IMR-90 (cell line): ENCODE data around the gene ARID4B.

ENCODE experiments used
- CEBPB ChIP-seq: IDR thresholded peaks from 2 replicates; pipeline ENCODE4 v1.6.1; 2012; ENCODE audit warnings: low read depth, low read length, improper control_type of control experiment
- MAFK ChIP-seq: IDR thresholded peaks from 2 replicates; pipeline ENCODE4 v1.6.1; 2012; ENCODE audit warnings: low read depth, low read length, improper control_type of control experiment
- MAZ ChIP-seq: IDR thresholded peaks from 2 replicates; pipeline ENCODE4 v1.6.1; 2012; ENCODE audit warnings: low read depth, mild to moderate bottlenecking, low read length, improper control_type of control experiment, moderate library complexity, borderline replicate concordance
- MXI1 ChIP-seq: IDR thresholded peaks from 2 replicates; pipeline ENCODE4 v1.6.1; 2012; ENCODE audit warnings: low read depth, mild to moderate bottlenecking, low read length, moderate library complexity, borderline replicate concordance
- POLR2A ChIP-seq: IDR thresholded peaks from 2 replicates; pipeline ENCODE4 v1.6.1; 2012; ENCODE audit warnings: mild to moderate bottlenecking, low read depth, low read length
- RAD21 ChIP-seq: IDR thresholded peaks from 2 replicates; pipeline ENCODE4 v1.6.1; 2012; ENCODE audit warnings: low read length, improper control_type of control experiment
- RFX5 ChIP-seq: IDR thresholded peaks from 2 replicates; pipeline ENCODE4 v1.8.0; 2012; ENCODE audit warnings: low read depth, mild to moderate bottlenecking, low read length, moderate library complexity
- SMC3 ChIP-seq: fragments of 150-350 bp; IDR thresholded peaks from 2 replicates; pipeline ENCODE4 v1.6.1; 2016; ENCODE audit warnings: low read depth, mild to moderate bottlenecking, antibody characterized with exemption, low read length, moderate library complexity
- TF ChIP-seq, protein P1 (sequence below): conservative IDR thresholded peaks from 2 replicates; pipeline ENCODE4 v1.5.1; 2012; ENCODE audit warnings: mild to moderate bottlenecking, low read depth, low read length, improper control_type of control experiment
- TF ChIP-seq, protein P2 (sequence below): fragments of 150-350 bp; IDR thresholded peaks from 2 replicates; pipeline ENCODE4 v1.6.1; 2017; ENCODE audit warnings: mild to moderate bottlenecking, antibody characterized with exemption, low read length, low read depth
- TF ChIP-seq, protein P3 (sequence below): fragments of 150-350 bp; IDR thresholded peaks from 2 replicates; pipeline ENCODE4 v1.6.1; 2016; ENCODE audit warnings: low read depth, mild to moderate bottlenecking, low read length, moderate library complexity, borderline replicate concordance

DNA sequence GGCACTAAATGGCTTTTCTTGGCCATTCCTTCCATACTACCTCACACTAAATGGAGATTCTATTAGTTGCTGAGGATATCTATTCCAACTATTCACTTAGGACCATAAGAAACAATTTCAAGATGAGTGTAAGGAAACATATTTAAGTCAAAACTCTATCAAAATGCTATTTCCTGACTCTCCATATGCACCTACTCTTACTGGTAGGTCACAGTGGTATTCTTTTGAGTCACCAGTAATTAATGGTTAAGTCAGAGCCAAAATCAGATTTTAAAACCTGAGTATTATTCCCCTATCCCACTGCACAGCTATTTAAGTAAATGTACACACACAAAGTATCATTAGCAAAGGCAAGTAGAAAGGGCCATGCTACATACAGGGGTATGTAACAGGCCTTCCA lies 50.3 kb downstream of the ARID4B start:
- TF ChIP-seq MAFK (no peak), RAD21 (no peak), MXI1 (no peak), CEBPB (no peak), SMC3 (no peak), RFX5 (no peak), POLR2A (no peak), MAZ (no peak)
- TF ChIP-seq, protein P1, sequence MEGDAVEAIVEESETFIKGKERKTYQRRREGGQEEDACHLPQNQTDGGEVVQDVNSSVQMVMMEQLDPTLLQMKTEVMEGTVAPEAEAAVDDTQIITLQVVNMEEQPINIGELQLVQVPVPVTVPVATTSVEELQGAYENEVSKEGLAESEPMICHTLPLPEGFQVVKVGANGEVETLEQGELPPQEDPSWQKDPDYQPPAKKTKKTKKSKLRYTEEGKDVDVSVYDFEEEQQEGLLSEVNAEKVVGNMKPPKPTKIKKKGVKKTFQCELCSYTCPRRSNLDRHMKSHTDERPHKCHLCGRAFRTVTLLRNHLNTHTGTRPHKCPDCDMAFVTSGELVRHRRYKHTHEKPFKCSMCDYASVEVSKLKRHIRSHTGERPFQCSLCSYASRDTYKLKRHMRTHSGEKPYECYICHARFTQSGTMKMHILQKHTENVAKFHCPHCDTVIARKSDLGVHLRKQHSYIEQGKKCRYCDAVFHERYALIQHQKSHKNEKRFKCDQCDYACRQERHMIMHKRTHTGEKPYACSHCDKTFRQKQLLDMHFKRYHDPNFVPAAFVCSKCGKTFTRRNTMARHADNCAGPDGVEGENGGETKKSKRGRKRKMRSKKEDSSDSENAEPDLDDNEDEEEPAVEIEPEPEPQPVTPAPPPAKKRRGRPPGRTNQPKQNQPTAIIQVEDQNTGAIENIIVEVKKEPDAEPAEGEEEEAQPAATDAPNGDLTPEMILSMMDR, result no peak
- TF ChIP-seq, protein P2, sequence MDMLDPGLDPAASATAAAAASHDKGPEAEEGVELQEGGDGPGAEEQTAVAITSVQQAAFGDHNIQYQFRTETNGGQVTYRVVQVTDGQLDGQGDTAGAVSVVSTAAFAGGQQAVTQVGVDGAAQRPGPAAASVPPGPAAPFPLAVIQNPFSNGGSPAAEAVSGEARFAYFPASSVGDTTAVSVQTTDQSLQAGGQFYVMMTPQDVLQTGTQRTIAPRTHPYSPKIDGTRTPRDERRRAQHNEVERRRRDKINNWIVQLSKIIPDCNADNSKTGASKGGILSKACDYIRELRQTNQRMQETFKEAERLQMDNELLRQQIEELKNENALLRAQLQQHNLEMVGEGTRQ, result no peak
- TF ChIP-seq, protein P3, sequence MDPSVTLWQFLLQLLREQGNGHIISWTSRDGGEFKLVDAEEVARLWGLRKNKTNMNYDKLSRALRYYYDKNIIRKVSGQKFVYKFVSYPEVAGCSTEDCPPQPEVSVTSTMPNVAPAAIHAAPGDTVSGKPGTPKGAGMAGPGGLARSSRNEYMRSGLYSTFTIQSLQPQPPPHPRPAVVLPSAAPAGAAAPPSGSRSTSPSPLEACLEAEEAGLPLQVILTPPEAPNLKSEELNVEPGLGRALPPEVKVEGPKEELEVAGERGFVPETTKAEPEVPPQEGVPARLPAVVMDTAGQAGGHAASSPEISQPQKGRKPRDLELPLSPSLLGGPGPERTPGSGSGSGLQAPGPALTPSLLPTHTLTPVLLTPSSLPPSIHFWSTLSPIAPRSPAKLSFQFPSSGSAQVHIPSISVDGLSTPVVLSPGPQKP, result no peak
